IPS-18c (cell line): ENCODE measurements around the gene MAPK14.

ENCODE experiments used
- H3K4me3 ChIP-seq: 2 replicates; pipeline ENCODE4 v1.7.0; 2013; ENCODE audit warnings: low read depth, mild to moderate bottlenecking, low read length, moderate library complexity; ENCODE audit not compliant: insufficient read depth
- H3K9me3 ChIP-seq: one replicate; pipeline ENCODE4 v1.6.1; 2013; ENCODE audit warnings: mild to moderate bottlenecking, low read length, moderate library complexity; ENCODE audit not compliant: control insufficient read depth, insufficient read depth

The MAPK14 gene

GRCh38 chr6:36062247-36062646 lies 34.6 kb downstream of the MAPK14 start:
- no peaks in the 10 kb centered on the region for H3K9me3 ChIP-seq
- no peak overlapping the region for H3K4me3 ChIP-seq

DNA sequence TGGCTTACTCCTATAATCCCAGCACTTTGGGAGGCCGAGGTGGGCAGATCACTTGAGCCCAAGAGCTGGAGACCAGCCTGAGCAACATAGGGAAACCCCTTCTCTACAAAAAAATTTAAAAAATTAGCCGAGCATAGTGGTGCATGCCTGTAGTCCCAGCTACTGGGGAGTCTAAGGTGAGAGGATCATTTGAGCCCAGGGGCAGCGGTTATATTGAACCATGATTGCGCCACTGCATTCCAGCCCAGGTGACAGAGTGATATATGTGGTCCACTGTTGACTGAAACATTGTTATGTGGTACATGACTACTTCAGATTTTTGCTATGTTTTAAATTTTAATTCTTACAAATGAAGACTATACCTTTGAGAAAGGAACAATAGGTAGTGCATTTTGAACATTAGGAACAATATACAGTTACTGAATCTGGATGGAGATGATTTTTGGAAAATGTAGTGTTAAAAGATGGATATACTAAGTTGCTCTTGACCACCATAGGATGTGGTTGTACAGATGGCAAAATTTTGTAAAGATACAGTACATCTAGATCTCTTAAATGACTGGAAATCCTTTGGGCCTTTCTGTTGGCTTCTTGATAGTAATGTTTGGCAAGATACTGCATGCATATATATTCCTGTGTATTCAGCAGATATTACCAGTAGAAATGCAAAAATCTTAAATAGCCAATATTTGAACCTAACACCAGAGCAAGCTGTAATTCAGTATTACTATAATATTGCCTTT lies 35.9 kb downstream of the MAPK14 start:
- H3K9me3 ChIP-seq = no peaks in the 10 kb centered on the region
- no peak overlapping the region for H3K4me3 ChIP-seq

GRCh38 chr6:36064770-36065396 lies 37.3 kb downstream of the MAPK14 start:
- H3K4me3 ChIP-seq = no peak overlapping the region
- H3K9me3 ChIP-seq = no peaks in the 10 kb centered on the region

- Histone ChIP-seq H3K4me3 (no peak overlapping the region), H3K9me3 (no peaks in the 10 kb centered on the region)
These were observed 38.3 kb downstream of the MAPK14 start for GRCh38 chr6:36065916-36066315.

DNA sequence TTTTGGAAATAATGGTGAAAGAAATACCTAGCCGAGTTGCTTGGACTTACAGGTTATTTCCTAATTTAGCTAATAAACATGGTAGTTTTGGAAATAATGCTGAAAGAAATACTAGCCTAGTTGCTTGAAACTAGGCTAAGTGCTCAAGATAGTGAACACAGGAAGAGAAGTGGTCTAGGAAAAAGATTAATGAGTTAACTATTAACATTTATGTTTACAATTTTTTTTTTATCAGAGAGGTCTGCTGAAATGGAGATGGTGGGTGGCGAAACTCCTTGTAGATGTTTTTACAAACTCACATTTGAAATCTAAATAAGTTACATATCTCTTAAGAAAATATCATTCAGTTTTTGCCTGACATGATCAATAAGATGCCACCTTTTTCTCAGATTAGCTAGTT lies 39.2 kb downstream of the MAPK14 start:
- H3K9me3 ChIP-seq = no peaks in the 10 kb centered on the region
- H3K4me3 ChIP-seq = no peak overlapping the region

DNA sequence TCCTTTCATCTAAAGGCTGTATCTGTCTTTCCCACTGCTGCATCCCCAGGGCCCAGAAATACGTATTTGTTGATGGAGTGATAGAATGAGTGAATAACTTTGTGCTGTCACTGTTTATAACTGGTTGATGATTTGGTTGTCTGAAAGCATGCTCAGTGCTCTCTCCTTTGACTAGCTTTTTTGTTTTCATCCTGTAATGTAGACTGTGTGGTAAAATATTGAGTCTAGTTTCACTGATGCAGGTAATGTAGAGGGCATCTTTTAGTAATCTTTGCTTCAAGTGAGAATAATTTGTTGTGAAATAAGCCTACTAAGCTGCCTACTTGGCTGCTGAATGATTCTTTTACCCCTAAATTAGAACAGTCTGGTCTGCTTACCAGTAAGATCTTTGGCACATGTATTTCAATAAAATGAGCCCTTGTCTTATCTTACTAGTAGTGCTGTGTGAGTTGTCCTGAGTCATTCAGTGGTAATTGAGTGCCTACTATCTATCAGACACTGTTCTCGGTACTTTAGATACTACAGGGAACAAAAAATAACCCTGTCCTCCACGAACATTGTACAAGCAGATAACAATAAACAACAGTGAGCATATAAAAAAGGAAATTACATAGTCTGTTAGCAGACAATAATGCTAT lies 39.9 kb downstream of the MAPK14 start:
- H3K4me3 ChIP-seq = no peak overlapping the region
- no peaks in the 10 kb centered on the region for H3K9me3 ChIP-seq

DNA sequence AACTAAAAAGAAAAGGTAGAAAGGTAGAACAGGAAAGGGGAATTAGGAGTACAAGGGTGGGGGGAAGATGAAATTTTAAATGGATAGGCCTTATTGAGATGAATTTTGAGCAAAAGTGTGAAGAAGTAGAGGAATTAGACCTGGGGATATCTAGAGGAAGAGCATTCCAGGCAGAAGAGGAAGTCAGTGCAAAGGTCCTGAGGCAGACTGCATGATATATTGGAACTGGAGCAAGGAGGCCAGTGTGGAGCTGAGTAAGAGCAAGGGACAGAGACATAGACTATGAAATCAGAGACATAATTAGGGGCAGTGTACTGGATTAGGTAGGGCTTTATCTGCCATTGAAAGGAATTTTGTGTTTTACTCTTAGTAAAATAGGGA lies 40.4 kb downstream of the MAPK14 start:
- Histone ChIP-seq H3K9me3 (no peaks in the 10 kb centered on the region), H3K4me3 (no peak overlapping the region)

GRCh38 chr6:36068586-36068985 lies 41.0 kb downstream of the MAPK14 start:
- H3K4me3 ChIP-seq = no peak overlapping the region
- H3K9me3 ChIP-seq = no peaks in the 10 kb centered on the region

DNA sequence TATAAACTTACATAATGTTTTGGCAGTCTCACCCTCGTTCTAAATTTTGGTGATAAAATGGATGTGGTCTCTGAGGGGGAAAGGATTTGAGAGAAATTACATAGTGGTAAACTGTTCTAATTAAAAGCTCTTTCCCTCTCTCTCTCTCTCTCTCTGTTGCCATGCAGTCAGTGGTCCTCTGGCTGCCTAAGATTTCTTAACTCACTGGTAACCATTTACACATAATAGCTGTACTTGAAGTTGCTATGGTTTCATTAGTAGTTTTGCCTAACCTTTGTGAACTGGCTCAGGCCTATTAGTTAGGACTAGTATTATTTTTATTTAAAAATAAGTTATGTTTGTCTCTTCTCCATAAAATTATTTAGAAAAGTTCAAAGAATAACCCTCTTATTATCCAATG lies 42.0 kb downstream of the MAPK14 start:
- Histone ChIP-seq H3K4me3 (no peak overlapping the region), H3K9me3 (no peaks in the 10 kb centered on the region)

DNA sequence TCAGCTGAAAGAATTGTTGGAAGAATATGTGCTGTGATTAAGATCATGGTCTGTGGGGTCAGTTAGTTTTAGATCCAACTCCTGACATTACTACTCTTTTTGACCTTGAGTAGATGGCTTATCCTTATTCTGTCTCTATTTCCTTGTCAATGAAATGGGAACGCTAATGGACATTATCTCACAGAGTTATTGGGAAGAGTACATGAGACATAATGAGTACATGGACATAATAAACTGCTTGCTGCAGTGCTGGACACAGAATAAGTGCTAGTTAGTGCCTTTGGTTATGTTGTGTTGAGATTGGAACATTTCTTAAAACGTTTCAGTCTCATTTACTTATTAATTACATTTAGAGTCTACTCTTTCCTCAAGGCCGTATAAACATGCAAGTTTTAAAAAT lies 42.6 kb downstream of the MAPK14 start:
- no peak overlapping the region for H3K4me3 ChIP-seq
- no peaks in the 10 kb centered on the region for H3K9me3 ChIP-seq

DNA sequence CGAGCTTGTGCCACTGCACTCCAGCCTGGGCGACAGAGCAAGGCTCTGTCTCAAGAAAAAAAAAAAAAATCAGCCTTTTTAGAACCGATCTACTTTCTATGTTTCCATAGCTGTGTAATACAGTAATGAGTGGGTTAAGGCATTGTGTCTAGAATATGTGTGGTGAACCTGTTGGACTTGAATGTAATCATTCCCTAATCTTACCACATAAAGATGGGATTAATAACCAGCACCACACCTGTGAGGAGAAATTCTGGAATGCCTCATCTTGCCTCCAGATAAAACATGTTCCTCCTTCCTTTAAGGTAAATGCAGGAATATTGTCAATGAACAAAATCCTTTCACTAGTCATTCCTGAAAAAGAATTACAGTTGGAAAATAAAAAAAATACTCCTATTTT lies 43.7 kb downstream of the MAPK14 start:
- H3K4me3 ChIP-seq = no peak overlapping the region
- no peaks in the 10 kb centered on the region for H3K9me3 ChIP-seq

GRCh38 chr6:36071714-36072113 lies 44.1 kb downstream of the MAPK14 start:
- no peaks in the 10 kb centered on the region for H3K9me3 ChIP-seq
- no peak overlapping the region for H3K4me3 ChIP-seq

GRCh38 chr6:36072681-36073080 lies 45.1 kb downstream of the MAPK14 start:
- no peaks in the 10 kb centered on the region for H3K9me3 ChIP-seq
- H3K4me3 ChIP-seq = no peak overlapping the region

DNA sequence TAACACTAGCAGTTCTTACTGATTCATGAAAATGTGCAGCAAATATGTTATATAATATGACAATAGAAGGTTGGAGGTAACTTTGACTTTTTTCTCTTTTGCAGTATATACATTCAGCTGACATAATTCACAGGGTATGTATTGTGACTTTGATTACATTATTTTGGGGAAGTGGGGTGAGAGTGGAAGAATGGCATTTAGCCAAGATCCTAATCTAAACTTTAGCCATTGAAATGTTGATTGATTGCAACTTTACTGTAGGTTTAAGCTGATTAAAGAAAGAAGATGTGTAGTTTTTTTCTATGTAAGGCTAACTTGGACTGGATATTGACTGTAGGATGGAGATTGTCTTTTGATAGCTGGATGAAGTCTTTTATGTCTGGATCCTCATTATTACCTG lies 46.0 kb downstream of the MAPK14 start:
- Histone ChIP-seq H3K4me3 (no peak overlapping the region), H3K9me3 (no peaks in the 10 kb centered on the region)

DNA sequence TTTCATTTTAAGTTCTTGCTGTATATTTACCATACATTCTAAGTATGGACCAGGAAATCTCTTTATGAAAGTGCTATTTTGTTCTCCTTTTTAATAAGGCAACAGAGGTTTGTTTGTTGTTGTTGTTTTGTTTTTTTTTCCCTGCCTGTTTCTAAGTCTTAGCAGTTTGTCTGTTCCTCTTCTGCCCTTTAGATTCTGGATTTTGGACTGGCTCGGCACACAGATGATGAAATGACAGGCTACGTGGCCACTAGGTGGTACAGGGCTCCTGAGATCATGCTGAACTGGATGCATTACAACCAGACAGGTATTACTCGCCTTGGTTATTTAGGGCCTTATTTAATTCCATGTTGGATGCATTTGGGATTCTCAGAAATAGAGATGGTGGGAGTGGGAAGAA lies 48.0 kb downstream of the MAPK14 start:
- no peaks in the 10 kb centered on the region for H3K9me3 ChIP-seq
- H3K4me3 ChIP-seq = no peak overlapping the region

DNA sequence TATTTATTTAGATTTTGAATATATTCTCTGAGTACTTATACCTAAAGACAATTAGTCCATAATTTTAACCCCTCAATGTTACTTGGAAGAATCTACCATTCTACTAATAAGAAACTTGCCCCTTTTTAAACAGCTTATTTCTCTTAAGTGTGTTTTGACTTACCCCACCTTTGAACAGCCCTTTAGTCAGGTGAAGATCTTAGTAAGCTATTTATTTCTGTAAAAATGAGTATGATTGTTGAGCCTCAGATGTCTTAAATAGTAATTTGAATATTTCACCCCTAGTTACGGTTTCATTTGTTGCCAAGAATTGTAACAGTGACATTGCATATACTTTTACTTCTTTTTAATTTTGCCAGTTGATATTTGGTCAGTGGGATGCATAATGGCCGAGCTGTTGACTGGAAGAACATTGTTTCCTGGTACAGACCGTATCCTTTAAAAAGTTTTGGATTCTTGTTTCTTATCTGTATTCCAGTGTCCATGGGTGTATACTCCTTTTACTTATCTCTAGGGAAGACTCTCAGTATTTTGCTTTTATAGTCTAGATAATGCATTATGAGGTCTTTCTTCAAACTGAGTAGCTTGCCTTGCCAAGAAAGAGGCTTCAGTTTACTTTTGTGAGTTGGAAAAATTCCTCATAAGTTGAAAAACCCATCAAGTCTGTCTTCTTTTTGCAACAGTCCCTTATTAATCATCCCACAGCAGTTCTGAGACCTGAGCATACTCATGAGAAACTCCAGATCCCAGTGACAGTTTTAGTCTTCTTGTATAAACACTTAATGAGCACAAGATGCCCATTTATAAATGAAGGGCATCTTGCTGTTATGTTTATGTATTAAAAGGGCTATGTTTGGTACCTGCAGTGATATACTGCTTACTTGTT lies 48.8 kb downstream of the MAPK14 start:
- H3K9me3 ChIP-seq = no peaks in the 10 kb centered on the region

GRCh38 chr6:36078159-36078558 lies 50.6 kb downstream of the MAPK14 start:
- H3K9me3 ChIP-seq = no peaks in the 10 kb centered on the region
- no peak overlapping the region for H3K4me3 ChIP-seq

More for the DNA sequence above, 48.8 kb downstream of the MAPK14 start:
- no peak overlapping the region for H3K4me3 ChIP-seq
